Glomerular endothelial cell (primary cell): ENCODE measurements around the gene BRWD1. TPM values are rescaled to one million over a fixed set of nuclear protein-coding genes. Genes with fewer than 3 reads are reported as not detected.
A peak's percentile ranks its signal among the peaks of the same experiment; 100 is the strongest.

Experiments used
- DNase-seq: peaks from one replicate; pipeline ENCODE4 v3.0.0-alpha.2; 2011; ENCODE audit warnings: low read depth, low spot score; ENCODE audit errors: extremely low read depth
- total RNA-seq: library from RNA; depleted of rRNA; stranded (reverse); fragments of >200 nt; gene quantifications from 2 replicates; pipeline ENCODE4 v1.2.3, GENCODE V29; 2015

BRWD1 gene
- total RNA-seq, 1 donor from 2014 or later: 35.9 TPM

DNA sequence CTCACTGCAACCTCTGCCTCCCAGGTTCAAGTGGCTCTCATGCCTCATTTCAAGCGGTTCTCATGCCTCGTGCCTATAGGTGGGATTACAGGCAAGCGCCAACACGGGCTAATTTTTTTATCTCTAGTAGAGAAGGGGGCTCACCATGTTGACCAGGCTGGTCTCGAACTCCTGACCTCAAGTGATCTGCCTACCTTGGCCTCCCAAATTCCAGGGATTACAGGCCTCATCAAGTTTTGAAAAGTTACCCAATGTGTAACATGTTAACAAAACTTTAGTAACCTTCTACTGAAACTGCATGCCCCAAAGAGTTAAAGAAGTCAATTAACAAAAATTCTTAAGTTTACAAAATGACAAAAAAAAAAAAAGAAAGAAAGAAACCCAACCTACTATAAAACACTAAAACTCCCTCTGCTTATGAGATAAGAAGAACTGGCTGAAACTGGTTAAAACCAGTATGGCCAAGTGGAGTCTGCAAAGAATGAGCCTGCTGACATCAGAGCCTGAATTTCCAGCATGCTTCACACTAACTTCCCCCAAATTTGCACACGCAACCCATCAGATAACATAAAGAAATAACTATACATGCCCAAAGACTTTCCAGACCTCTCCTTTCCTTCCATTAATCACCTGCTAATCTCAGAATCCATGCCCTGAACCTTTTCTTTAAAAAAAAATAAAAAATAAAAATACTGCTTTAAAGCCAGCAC lies 104.7 kb downstream of the BRWD1 start:
- no peak for DNase-seq

GRCh38 chr21:39204134-39204533 lies 109.3 kb downstream of the BRWD1 start:
- DNase-seq: no peak

DNA sequence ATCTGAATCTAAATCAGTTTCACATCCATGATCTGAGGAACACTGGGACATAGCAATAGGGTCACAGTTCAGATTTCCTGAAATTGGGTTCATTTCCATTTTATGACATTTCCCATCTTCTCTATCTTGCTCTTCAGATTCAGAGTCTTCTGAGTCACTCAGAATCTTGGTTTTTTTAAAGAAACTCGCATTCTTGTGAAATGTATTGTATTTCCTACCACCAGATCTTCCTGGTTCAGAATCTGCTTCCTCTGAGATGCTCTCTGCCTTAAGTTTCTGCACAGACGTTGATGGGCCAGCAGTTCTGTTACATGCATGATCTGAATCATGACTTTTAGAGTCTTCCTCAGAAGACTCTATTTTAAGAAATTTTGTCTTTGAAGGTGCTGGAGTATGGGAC lies 114.6 kb downstream of the BRWD1 start:
- no peak for DNase-seq

DNA sequence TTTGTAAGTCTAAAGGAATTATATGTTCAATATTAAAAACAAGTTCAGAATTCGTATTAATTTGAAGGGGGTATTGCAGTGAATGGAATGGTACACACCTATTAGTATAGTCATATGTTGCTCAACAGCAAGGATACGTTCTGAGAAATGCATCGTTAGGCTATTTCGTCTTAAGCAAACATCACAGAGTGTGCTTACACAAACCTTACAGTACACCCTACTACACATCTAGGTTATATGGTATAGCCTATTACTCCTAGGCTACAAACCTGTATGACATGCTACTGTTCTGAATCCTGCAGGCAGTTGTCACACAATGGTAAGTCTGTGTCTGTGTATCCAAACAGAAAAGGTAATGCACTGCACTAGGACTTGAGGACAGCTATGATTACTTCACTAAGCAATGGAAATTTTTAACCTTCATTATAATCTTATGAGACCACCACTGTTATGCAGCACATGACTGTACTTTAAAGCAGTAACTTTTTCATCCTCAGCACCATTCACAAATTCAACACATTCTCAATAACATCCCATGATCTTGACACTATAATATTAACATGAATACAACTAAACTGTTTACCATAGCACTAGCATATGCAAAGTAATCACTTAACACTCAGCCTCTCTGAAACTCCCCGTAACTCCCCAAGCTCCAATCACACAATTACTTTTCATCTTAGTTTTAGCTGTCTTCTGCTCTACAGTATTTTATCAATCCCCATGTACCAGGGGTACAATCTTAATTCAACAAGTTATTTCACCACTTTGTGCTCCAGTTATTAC lies 115.8 kb downstream of the BRWD1 start:
- no peak for DNase-seq

DNA sequence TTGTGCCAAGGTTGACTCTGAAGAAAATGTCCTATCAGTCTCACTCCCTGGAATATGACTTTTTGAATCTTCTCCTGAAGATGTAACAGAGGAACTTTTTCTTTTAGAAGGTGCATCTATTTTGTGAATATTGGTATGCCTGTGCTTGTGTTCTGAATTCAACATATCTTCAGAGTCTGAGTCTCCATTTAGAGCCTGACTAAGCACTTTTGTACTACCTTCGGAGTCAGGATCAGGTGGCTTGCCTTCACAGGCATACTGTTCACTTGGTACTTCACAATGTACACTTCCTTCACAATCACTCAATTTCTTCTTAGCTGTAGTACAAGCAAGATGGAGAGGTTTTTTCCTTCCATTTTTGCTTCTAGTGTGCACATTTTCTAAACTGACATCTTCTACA lies 116.6 kb downstream of the BRWD1 start:
- DNase-seq: no peak

GRCh38 chr21:39196310-39196709 lies 117.1 kb downstream of the BRWD1 start:
- no peak for DNase-seq

- no peak for DNase-seq
Observed at GRCh38 chr21:39193380-39193779, 120.1 kb downstream of the BRWD1 start.

- DNase-seq: no peak
Observed at GRCh38 chr21:39189857-39190604, 123.4 kb downstream of the BRWD1 start.

DNA sequence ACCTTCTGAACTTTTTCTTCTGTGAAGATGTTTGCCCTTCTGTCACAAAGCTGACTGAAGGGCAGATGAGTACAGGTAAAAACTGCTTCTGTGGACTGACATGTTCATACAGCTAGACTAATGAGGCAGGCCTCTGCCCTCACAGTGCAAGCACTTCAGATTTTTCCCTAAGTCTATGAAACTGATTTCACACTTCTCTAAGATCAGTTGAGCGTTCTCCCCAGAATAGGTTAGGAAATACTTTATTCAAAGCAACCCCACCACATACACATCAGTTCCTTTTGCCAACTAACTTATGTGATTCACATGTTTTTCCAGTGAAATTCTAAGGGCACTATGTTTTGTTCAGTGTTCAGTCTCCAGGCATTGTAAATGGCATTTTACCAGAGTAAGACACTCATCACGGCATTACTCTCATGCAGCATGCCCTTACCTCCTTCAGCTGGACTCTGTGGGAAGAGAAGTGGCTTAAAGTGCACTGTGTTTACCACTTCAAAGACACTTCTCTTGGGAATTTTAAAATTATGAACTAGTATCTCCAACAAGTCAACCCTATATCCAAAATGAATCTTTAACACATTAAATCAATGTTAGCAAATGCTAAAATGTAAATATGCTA lies 124.8 kb downstream of the BRWD1 start:
- DNase-seq: no peak

- no peak for DNase-seq
Observed at GRCh38 chr21:39187141-39187540, 126.3 kb downstream of the BRWD1 start.

GRCh38 chr21:39186676-39187075 lies 126.8 kb downstream of the BRWD1 start:
- no peak for DNase-seq

DNA sequence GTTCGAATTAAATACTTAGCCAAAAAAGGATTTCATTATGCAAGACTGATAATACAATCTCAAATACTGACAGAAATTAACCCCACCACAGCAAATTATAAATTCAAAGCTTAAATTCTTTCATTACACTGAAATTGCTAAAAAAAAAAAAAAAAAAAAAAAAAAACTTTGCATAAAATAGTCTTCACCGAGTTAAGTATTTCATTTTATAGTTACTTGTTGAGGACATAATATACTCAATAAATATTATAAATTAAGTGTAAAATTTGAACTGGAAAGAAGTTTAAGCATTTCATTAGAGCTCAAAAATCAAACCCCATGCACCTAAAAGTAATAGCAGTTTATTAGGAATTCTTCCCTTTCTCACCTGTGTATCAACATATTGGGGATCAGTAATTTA lies 128.3 kb downstream of the BRWD1 start:
- DNase-seq: no peak

GRCh38 chr21:39184050-39184980 lies 129.1 kb downstream of the BRWD1 start:
- no peak for DNase-seq

DNA sequence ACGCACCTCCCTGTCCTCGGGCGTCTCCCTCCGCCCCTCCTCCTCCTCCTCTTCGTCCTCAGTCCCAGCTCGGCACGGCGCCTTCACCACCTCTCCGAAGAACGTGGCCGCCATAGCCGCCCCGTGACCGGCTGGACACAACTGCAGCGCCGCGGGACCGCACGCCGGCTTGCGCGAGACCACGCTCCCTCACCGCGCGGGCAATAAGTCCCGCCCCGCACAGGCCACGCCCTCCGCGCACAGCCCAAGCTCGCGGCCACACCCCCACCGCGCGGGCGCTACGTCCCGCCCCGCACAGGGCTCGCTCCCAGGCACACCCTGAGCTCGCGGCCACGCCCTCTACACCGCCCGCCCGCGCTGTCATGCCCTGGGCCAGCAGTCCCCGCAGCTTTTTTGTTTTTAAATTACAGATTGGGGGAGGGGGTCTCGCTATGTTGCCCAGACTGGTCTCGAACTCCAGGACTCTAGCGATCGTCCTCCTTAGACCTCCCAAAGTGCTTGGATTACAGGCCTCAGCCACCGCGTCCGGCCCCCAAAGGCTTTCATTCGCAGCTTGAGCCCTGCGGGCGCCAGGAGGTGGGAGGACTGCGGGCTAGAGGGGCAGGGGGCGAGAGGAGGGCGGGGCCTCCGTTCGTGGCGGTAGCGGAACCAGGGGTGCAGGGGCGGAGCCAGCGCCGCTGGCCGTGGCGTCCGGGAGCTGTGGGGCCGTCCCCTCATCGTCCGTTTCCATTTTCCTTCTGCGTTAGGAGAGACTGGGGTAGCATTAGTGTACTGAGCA lies 130.0 kb downstream of the BRWD1 start, which contains the start of gene PSMG1:
Gene PSMG1 (minus strand): TSS at position 180 of the 778 bp plus-strand sequence. CDS start 66 bp downstream, at position 114.
- DNase-seq: peak; percentile 36

- no peak for DNase-seq
Observed at GRCh38 chr21:39182484-39183271, 130.8 kb downstream of the BRWD1 start.

- no peak for DNase-seq
Observed at GRCh38 chr21:39182016-39182415, 131.4 kb downstream of the BRWD1 start.

GRCh38 chr21:39181205-39181818 lies 132.1 kb downstream of the BRWD1 start:
- no peak for DNase-seq
